HepG2 (cell line): Measurements from ENCODE around the gene ATG9A. TPM values are rescaled to one million over a fixed set of nuclear protein-coding genes. Genes with fewer than 3 reads are reported as not detected.

Experiments used
- AKAP8 ChIP-seq: sonication (generic); formaldehyde crosslinking; IDR thresholded peaks from 2 replicates; pipeline ENCODE4 v1.5.1; 2020; ENCODE audit warnings: mild to moderate bottlenecking, missing genetic modification reagents
- ATF2 ChIP-seq: sonication (generic); formaldehyde crosslinking; IDR thresholded peaks from 2 replicates; pipeline ENCODE4 v1.4.0; 2020; ENCODE audit warnings: missing genetic modification reagents
- CCDC6 ChIP-seq: sonication (generic); formaldehyde crosslinking; IDR thresholded peaks from 2 replicates; pipeline ENCODE4 v1.8.1; 2022; ENCODE audit warnings: mild to moderate bottlenecking, missing genetic modification reagents, moderate library complexity
- CREB3 ChIP-seq: sonication (generic); formaldehyde crosslinking; IDR thresholded peaks from 2 replicates; pipeline ENCODE4 v1.5.0; 2020; ENCODE audit warnings: missing genetic modification reagents
- PITX1 ChIP-seq: sonication (generic); formaldehyde crosslinking; IDR thresholded peaks from 2 replicates; pipeline ENCODE4 v1.5.1; 2020; ENCODE audit warnings: mild to moderate bottlenecking, missing genetic modification reagents
- SMAD9 ChIP-seq: sonication (generic); formaldehyde crosslinking; IDR thresholded peaks from 2 replicates; pipeline ENCODE4 v1.5.1; 2020; ENCODE audit warnings: mild to moderate bottlenecking, missing genetic modification reagents
- ZBTB44 ChIP-seq: sonication (generic); formaldehyde crosslinking; IDR thresholded peaks from 2 replicates; pipeline ENCODE4 v1.4.0; 2020; ENCODE audit warnings: missing genetic modification reagents
- ZNF124 ChIP-seq: sonication (generic); formaldehyde crosslinking; IDR thresholded peaks from 2 replicates; pipeline ENCODE4 v1.4.0; 2020; ENCODE audit warnings: missing genetic modification reagents
- ZNF451 ChIP-seq: sonication (generic); formaldehyde crosslinking; IDR thresholded peaks from 2 replicates; pipeline ENCODE4 v1.5.0; 2020; ENCODE audit warnings: mild to moderate bottlenecking, missing genetic modification reagents
- ZNF552 ChIP-seq: sonication (generic); formaldehyde crosslinking; IDR thresholded peaks from 2 replicates; pipeline ENCODE4 v1.9.0; 2022; ENCODE audit warnings: missing genetic modification reagents, mild to moderate bottlenecking, borderline replicate concordance
- polyA plus RNA-seq, 8 experiments: library from polyadenylated mRNA; depleted of rRNA in 3 of 8; stranded (reverse) in 7 of 8; unstranded in 1 of 8; fragments of >200 nt; fragmentation: Illumina TruSeq in 4 of 8; extraction: Trizol in 4 of 8; gene quantifications; 2 replicates each; pipeline versions ENCODE4 v1.2.1 to v1.2.3, GENCODE V29; 2011 to 2016; ENCODE audit warnings: low read depth in 4 of 8, missing spikeins in 1 of 8, mixed read lengths in 1 of 8; ENCODE audit not compliant: insufficient read depth in 1 of 8
- total RNA-seq, 5 experiments: library from RNA; depleted of rRNA; stranded (reverse); fragments of >200 nt; fragmentation: Illumina TruSeq; extraction: Trizol; gene quantifications; 2 replicates each; pipeline ENCODE4 v1.2.3, GENCODE V29; 2016; ENCODE audit warnings: low read depth in 1 of 5
- TF ChIP-seq, protein P1 (sequence below): sonication (generic); formaldehyde crosslinking; IDR thresholded peaks from 2 replicates; pipeline ENCODE4 v1.5.0; 2020; ENCODE audit warnings: missing genetic modification reagents, mild to moderate bottlenecking, borderline replicate concordance
- TF ChIP-seq, protein P2 (sequence below): sonication (generic); formaldehyde crosslinking; conservative IDR thresholded peaks from 2 replicates; pipeline ENCODE4 v1.4.0; 2020; ENCODE audit warnings: mild to moderate bottlenecking, missing genetic modification reagents, moderate library complexity
- TF ChIP-seq, protein P3 (sequence below): sonication (generic); formaldehyde crosslinking; IDR thresholded peaks from 2 replicates; pipeline ENCODE4 v1.4.0; 2020; ENCODE audit warnings: low read depth, mild to moderate bottlenecking, missing genetic modification reagents

ATG9A gene
- total and polyA plus RNA-seq, 2 of the 13 experiments (the other 11 are each of a cell fraction or from before 2014, with no cell fraction given) = 35.0 to 131 TPM

DNA sequence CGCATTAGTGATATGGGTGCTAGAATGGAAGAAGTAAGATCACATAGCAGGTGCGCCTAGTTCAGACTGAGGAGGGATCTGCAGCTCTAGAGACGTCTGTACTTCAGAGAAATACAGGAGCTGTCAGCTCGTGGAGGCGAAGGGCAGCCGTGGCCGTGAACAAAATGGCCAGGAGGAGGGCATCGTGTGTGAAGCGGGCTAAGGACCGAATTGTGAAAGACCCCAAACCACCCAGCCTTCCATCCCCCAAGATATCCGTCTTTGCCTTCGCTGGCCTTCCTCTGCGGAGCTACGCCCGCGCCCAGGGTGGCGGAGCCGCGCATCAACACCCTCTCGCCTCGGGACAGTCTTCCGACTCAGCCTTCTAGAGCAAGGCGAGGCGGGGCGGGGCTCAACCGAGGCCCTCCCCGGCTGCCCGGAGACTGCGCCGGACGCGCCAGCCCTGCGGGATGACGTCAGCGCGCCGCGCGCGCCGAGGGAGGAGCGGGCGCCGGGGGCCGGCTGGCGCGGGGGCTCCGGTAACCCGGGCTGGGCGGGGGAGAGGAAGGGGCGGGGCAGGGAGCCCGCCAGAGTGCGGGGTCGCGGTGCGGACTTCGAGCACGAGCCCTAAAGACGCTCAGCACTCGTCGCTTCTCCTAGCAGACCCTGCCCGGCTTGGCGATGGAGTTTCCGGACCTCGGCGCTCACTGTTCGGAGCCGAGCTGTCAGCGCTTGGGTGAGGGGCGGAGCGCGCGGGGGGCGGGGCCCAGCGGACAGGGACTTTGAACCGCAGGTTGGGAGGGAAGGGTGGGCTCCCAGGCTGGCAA lies 22.9 kb downstream of the ATG9A start, which contains the start of gene ZFAND2B (continued):
- TF ChIP-seq, protein P1, sequence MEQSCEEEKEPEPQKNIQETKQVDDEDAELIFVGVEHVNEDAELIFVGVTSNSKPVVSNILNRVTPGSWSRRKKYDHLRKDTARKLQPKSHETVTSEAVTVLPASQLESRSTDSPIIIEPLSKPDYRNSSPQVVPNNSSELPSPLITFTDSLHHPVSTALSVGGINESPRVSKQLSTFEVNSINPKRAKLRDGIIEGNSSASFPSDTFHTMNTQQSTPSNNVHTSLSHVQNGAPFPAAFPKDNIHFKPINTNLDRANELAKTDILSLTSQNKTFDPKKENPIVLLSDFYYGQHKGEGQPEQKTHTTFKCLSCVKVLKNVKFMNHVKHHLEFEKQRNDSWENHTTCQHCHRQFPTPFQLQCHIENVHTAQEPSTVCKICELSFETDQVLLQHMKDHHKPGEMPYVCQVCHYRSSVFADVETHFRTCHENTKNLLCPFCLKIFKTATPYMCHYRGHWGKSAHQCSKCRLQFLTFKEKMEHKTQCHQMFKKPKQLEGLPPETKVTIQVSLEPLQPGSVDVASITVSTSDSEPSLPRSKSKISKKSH = peak; percentile 91
- TF ChIP-seq ZNF124 (CRISPR knock-in tag) (peak; percentile 85), PITX1 (CRISPR knock-in tag) (peak; percentile 88), CCDC6 (no peak), AKAP8 (CRISPR knock-in tag) (peak; percentile 96), ZBTB44 (CRISPR knock-in tag) (no peak), SMAD9 (peak; percentile 42; the same call in 1 of the 2 replicates), ZNF451 (peak; percentile 75; the same call in 1 of the 2 replicates), ZNF552 (CRISPR knock-in tag) (peak; percentile 88; the same call in 1 of the 2 replicates), ATF2 (CRISPR knock-in tag) (peak; percentile 85), CREB3 (CRISPR knock-in tag) (no peak)
- TF ChIP-seq, protein P2, sequence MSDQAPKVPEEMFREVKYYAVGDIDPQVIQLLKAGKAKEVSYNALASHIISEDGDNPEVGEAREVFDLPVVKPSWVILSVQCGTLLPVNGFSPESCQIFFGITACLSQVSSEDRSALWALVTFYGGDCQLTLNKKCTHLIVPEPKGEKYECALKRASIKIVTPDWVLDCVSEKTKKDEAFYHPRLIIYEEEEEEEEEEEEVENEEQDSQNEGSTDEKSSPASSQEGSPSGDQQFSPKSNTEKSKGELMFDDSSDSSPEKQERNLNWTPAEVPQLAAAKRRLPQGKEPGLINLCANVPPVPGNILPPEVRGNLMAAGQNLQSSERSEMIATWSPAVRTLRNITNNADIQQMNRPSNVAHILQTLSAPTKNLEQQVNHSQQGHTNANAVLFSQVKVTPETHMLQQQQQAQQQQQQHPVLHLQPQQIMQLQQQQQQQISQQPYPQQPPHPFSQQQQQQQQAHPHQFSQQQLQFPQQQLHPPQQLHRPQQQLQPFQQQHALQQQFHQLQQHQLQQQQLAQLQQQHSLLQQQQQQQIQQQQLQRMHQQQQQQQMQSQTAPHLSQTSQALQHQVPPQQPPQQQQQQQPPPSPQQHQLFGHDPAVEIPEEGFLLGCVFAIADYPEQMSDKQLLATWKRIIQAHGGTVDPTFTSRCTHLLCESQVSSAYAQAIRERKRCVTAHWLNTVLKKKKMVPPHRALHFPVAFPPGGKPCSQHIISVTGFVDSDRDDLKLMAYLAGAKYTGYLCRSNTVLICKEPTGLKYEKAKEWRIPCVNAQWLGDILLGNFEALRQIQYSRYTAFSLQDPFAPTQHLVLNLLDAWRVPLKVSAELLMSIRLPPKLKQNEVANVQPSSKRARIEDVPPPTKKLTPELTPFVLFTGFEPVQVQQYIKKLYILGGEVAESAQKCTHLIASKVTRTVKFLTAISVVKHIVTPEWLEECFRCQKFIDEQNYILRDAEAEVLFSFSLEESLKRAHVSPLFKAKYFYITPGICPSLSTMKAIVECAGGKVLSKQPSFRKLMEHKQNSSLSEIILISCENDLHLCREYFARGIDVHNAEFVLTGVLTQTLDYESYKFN (CRISPR knock-in tag) = peak; percentile 73
- TF ChIP-seq, protein P3, sequence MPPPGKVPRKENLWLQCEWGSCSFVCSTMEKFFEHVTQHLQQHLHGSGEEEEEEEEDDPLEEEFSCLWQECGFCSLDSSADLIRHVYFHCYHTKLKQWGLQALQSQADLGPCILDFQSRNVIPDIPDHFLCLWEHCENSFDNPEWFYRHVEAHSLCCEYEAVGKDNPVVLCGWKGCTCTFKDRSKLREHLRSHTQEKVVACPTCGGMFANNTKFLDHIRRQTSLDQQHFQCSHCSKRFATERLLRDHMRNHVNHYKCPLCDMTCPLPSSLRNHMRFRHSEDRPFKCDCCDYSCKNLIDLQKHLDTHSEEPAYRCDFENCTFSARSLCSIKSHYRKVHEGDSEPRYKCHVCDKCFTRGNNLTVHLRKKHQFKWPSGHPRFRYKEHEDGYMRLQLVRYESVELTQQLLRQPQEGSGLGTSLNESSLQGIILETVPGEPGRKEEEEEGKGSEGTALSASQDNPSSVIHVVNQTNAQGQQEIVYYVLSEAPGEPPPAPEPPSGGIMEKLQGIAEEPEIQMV (CRISPR knock-in tag) = peak; percentile 73; the same call in 1 of the 2 replicates
